A549 (cell line): ENCODE results near the gene KRT77. TPM values are rescaled to one million over a fixed set of nuclear protein-coding genes. Genes with fewer than 3 reads are reported as not detected.
"Not testable (repeated sequence)": the region's sequence is repeated elsewhere in the genome, so short reads cannot be mapped to it uniquely, and the experiment has no call there.

ENCODE experiments used
- ATAC-seq, 2 experiments: fragments of 200-7000 bp in 1 of 2; fragments of >200 bp in 1 of 2; cut with Nextera tagmentation in 1 of 2; cut with Tn5 transposase in 1 of 2; 3 replicates each; pipeline versions ENCODE4 v1.8.0 to v1.9.1; 2018 to 2020; ENCODE audit warnings: mild to moderate bottlenecking in 1 of 2, moderate library complexity in 1 of 2
- CTCF ChIA-PET: fragments of 300-600 bp; sonication (Branson Sonifier 250); formaldehyde crosslinking; extraction: SDS; loops from one replicate; lab custom pipeline; 2021; ENCODE audit warnings: antibody characterized with exemption, inconsistent platforms; lab: Yijun Ruan, JAX
- POLR2A ChIA-PET: fragments of 350-600 bp; formaldehyde crosslinking; extraction: SDS; loops from one replicate; lab custom pipeline; 2021; ENCODE audit warnings: antibody characterized with exemption, inconsistent platforms; lab: Yijun Ruan, JAX
- DNase-seq, 2 experiments: peaks; one replicate each; pipeline versions ENCODE4 v3.0.0 to v3.0.0-alpha.2; 2011 to 2016; ENCODE audit warnings: low read depth in 1 of 2, low spot score in 1 of 2
- FAIRE-seq: peaks from 2 replicates; lab custom pipeline; 2011; peaks lifted over from hg19 to GRCh38; lab: Jason Lieb, UNC
- H3K27ac ChIP-seq, 2 experiments: fragments of >200 bp; sonication (Bioruptor Twin); formaldehyde crosslinking; 3 replicates each; pipeline ENCODE4 v1.5.1; 2016 to 2017
- H3K4me1 ChIP-seq: fragments of >200 bp; sonication (Bioruptor Twin); formaldehyde crosslinking; 3 replicates; pipeline ENCODE4 v1.6.1; 2016
- H3K4me2 ChIP-seq: fragments of >200 bp; sonication (Bioruptor Twin); formaldehyde crosslinking; 3 replicates; pipeline ENCODE4 v1.6.1; 2016
- H3K4me3 ChIP-seq: fragments of >200 bp; sonication (Bioruptor Twin); formaldehyde crosslinking; 3 replicates; pipeline ENCODE4 v1.5.1; 2016
- H3K9me3 ChIP-seq: fragments of >200 bp; sonication (Bioruptor Twin); formaldehyde crosslinking; 3 replicates; pipeline ENCODE4 v1.6.1; 2016
- BHLHE40 ChIP-seq: IDR thresholded peaks from 2 replicates; pipeline ENCODE4 v1.6.1; 2012; ENCODE audit warnings: low read depth, low read length, inconsistent platforms
- CEBPB ChIP-seq, 2 experiments: fragments of >200 bp in 1 of 2; sonication (Bioruptor Twin) in 1 of 2; formaldehyde crosslinking in 1 of 2; IDR thresholded peaks; 2 replicates each; pipeline ENCODE4 v1.6.1; 2012 to 2016
- CHD2 ChIP-seq: fragments of 150-350 bp; IDR thresholded peaks from 2 replicates; pipeline ENCODE4 v1.6.1; 2014; ENCODE audit warnings: low read length; ENCODE audit not compliant: partially characterized antibody
- CHD4 ChIP-seq: fragments of 200-600 bp; sonication (generic); IDR thresholded peaks from 2 replicates; pipeline ENCODE4 v1.6.1; 2016; ENCODE audit warnings: antibody characterized with exemption, mild to moderate bottlenecking, borderline replicate concordance
- CTCF ChIP-seq: fragments of >200 bp; sonication (Bioruptor Twin); formaldehyde crosslinking; IDR thresholded peaks from 3 replicates; pipeline ENCODE4 v1.5.1; 2016
- EHF ChIP-seq: fragments of 250-450 bp; sonication (Bioruptor Pico); IDR thresholded peaks from 2 replicates; pipeline ENCODE4 v1.5.0; 2020; ENCODE audit warnings: mild to moderate bottlenecking
- EHMT2 ChIP-seq: fragments of 200-600 bp; sonication (generic); IDR thresholded peaks from 2 replicates; pipeline ENCODE4 v1.6.1; 2016; ENCODE audit warnings: antibody characterized with exemption, low read depth, mild to moderate bottlenecking, moderate library complexity
- EP300 ChIP-seq, 2 experiments: fragments of >200 bp; sonication (Bioruptor Twin); formaldehyde crosslinking; IDR thresholded peaks; 2 replicates in 1 of 2; 3 replicates in 1 of 2; pipeline ENCODE4 v1.6.1; 2016 to 2017
- FOSB ChIP-seq: fragments of 250-450 bp; sonication (Bioruptor Pico); IDR thresholded peaks from 2 replicates; pipeline ENCODE4 v1.5.0; 2020; ENCODE audit warnings: mild to moderate bottlenecking, moderate library complexity
- HES2 ChIP-seq: fragments of >200 bp; sonication (Bioruptor Twin); formaldehyde crosslinking; IDR thresholded peaks from 2 replicates; pipeline ENCODE4 v1.6.1; 2016
- HOXB5 ChIP-seq: fragments of 250-450 bp; sonication (Bioruptor Pico); IDR thresholded peaks from 2 replicates; pipeline ENCODE4 v1.5.0; 2020; ENCODE audit warnings: mild to moderate bottlenecking, moderate library complexity
- KDM5A ChIP-seq: fragments of 200-600 bp; sonication (generic); IDR thresholded peaks from 2 replicates; pipeline ENCODE4 v1.6.1; 2016; ENCODE audit warnings: antibody characterized with exemption, mild to moderate bottlenecking
- MAX ChIP-seq: IDR thresholded peaks from 2 replicates; pipeline ENCODE4 v1.6.1; 2012
- NFE2L2 ChIP-seq: fragments of 150-350 bp; conservative IDR thresholded peaks from 2 replicates; pipeline ENCODE4 v1.6.1; 2014; ENCODE audit warnings: low read length
- NPAS2 ChIP-seq: fragments of 250-450 bp; sonication (Bioruptor Pico); IDR thresholded peaks from 2 replicates; pipeline ENCODE4 v1.8.0; 2022; ENCODE audit warnings: mild to moderate bottlenecking, moderate library complexity, borderline replicate concordance
- PBX3 ChIP-seq: IDR thresholded peaks from 2 replicates; pipeline ENCODE4 v1.6.1; 2012
- PHF8 ChIP-seq: fragments of 200-600 bp; sonication (generic); IDR thresholded peaks from 2 replicates; pipeline ENCODE4 v1.6.1; 2016; ENCODE audit warnings: low read depth, mild to moderate bottlenecking, antibody characterized with exemption, moderate library complexity, borderline replicate concordance
- POLR2A ChIP-seq: IDR thresholded peaks from 2 replicates; pipeline ENCODE4 v1.6.1; 2012; ENCODE audit warnings: mild to moderate bottlenecking, low read length
- RCOR1 ChIP-seq: fragments of 150-350 bp; IDR thresholded peaks from 2 replicates; pipeline ENCODE4 v1.6.1; 2014; ENCODE audit warnings: antibody characterized with exemption, low read length, low read depth
- REST ChIP-seq: fragments of 200-600 bp; sonication (generic); IDR thresholded peaks from 2 replicates; pipeline ENCODE4 v1.6.1; 2016; ENCODE audit warnings: antibody characterized with exemption, mild to moderate bottlenecking, moderate library complexity
- TFCP2L1 ChIP-seq: fragments of 250-450 bp; sonication (Bioruptor Pico); IDR thresholded peaks from 2 replicates; pipeline ENCODE4 v1.5.0; 2021; ENCODE audit warnings: mild to moderate bottlenecking
- USF2 ChIP-seq: fragments of 450-650 bp; IDR thresholded peaks from 2 replicates; pipeline ENCODE4 v1.6.1; 2014; ENCODE audit warnings: antibody characterized with exemption
- ZC3H11A ChIP-seq: fragments of 450-650 bp; IDR thresholded peaks from 2 replicates; pipeline ENCODE4 v1.6.1; 2014; ENCODE audit warnings: antibody characterized with exemption, mild to moderate bottlenecking
- ZFP36 ChIP-seq: fragments of 450-650 bp; IDR thresholded peaks from 2 replicates; pipeline ENCODE4 v1.6.1; 2014; ENCODE audit warnings: borderline replicate concordance; ENCODE audit not compliant: partially characterized antibody
- ZSCAN20 ChIP-seq: fragments of 250-450 bp; sonication (Bioruptor Pico); IDR thresholded peaks from 2 replicates; pipeline ENCODE4 v1.8.0; 2022; ENCODE audit warnings: mild to moderate bottlenecking, moderate library complexity
- WGBS: methylation state at CpG from one replicate; pipeline ENCODE4 v1.1.6; 2017; ENCODE audit errors: missing lambda C conversion rate; 5-methylcytosine and 5-hydroxymethylcytosine counted together
- polyA plus RNA-seq, 4 experiments: library from polyadenylated mRNA; depleted of rRNA in 3 of 4; stranded (reverse); fragments of >200 nt; fragmentation: RNase III in 1 of 4; extraction: RNeasy Plus Mini Kit Qiagen cat#74134 plus additional on column Dnase treatment in 1 of 4; gene quantifications; 2 replicates in 3 of 4; 3 replicates in 1 of 4; pipeline ENCODE4 v1.2.3, GENCODE V29; 2011 to 2017

The KRT77 gene
- polyA plus RNA-seq, 2 of the 4 experiments (the other 2 are of a cell fraction), result 0.03 TPM; not detected in 1

- TF ChIP-seq HES2, result no peak
- no peak for TF ChIP-seq CHD2
These were observed 32.4 kb downstream of the KRT77 start (continued) for GRCh38 chr12:52670961-52671360.

- no peak for FAIRE-seq
These were observed 32.8 kb downstream of the KRT77 start for GRCh38 chr12:52670506-52670905.

GRCh38 chr12:52669941-52670340 is 33.4 kb downstream of the KRT77 start:
- DNase-seq, H3K4me1 ChIP-seq, H3K4me2 ChIP-seq, ATAC-seq, FAIRE-seq, H3K9me3 ChIP-seq, H3K27ac ChIP-seq, H3K4me3 ChIP-seq, POLR2A ChIA-PET: not testable (repeated sequence)
- 93% methylated on average over 3 of the region's 3 CpGs for WGBS
- CTCF ChIA-PET, result interaction anchor here (1.4 kb wide), 1 partner anchor 13 kb away, joined by 4 read pairs; no protein-coding TSS in a partner anchor

More at GRCh38 chr12:52670506-52670905, 32.8 kb downstream of the KRT77 start:
- no peak for TF ChIP-seq NFE2L2
- TF ChIP-seq TFCP2L1 (CRISPR knock-in tag), result no peak
- TF ChIP-seq PBX3, result no peak
- no peak for TF ChIP-seq USF2
- TF ChIP-seq RCOR1, result no peak
- TF ChIP-seq ZC3H11A, result no peak
- TF ChIP-seq CEBPB (IDR thresholded peaks at IDR 0.05), result no peak
- TF ChIP-seq REST, result no peak
- TF ChIP-seq EHMT2, result no peak
- no peak for TF ChIP-seq CHD4
- TF ChIP-seq EHF (CRISPR knock-in tag), result no peak
- Histone ChIP-seq H3K4me2 (no peak overlapping the region), H3K27ac (no peak overlapping the region), H3K9me3 (no peaks in the 10 kb centered on the region), H3K4me1 (no peaks in the 10 kb centered on the region; the same call in 2 of the 3 replicates), H3K4me3 (no peak overlapping the region)
- WGBS, result 59% methylated on average over 4 of the region's 4 CpGs
- DNase-seq (no peak), ATAC-seq (no peak)
- ChIA-PET POLR2A (no interaction called here), CTCF (interaction anchor here (1.4 kb wide), 1 partner anchor 12 kb away, joined by 4 read pairs; no protein-coding TSS in a partner anchor)

- ATAC-seq (no peak), DNase-seq (no peak), FAIRE-seq (no peak)
- no peak overlapping the region for H3K4me2 ChIP-seq
- no peak overlapping the region for H3K4me3 ChIP-seq
- POLR2A ChIA-PET, result no interaction called here
- H3K9me3 ChIP-seq, result no peaks in the 10 kb centered on the region
- H3K4me1 ChIP-seq, result no peaks in the 10 kb centered on the region; the same call in 2 of the 3 replicates
- no peak overlapping the region for H3K27ac ChIP-seq
- CTCF ChIA-PET, result no interaction called here
- TF ChIP-seq KDM5A (no peak), FOSB (CRISPR knock-in tag) (no peak), ZSCAN20 (CRISPR knock-in tag) (no peak), PHF8 (no peak), CTCF (no peak), HES2 (no peak), ZFP36 (no peak), POLR2A (no peak), BHLHE40 (no peak), EP300 (IDR thresholded peaks at IDR 0.05) (no peak), MAX (no peak), NFE2L2 (no peak), NPAS2 (CRISPR knock-in tag) (no peak), HOXB5 (CRISPR knock-in tag) (no peak)
These were observed 33.9 kb downstream of the KRT77 start for GRCh38 chr12:52669426-52669825.
